Activated CD8-positive, alpha-beta memory T cell treated with anti-CD3 and anti-CD28 coated beads for 1 hour (primary cell): ENCODE measurements around the gene GALNT2.

ENCODE experiments used
- DNase-seq, 2 donors: peaks; one replicate each; pipeline ENCODE4 v3.0.0-alpha.2; 2020; ENCODE audit warnings: low read depth in 1 of 2; ENCODE audit errors: extremely low read depth in 1 of 2

GALNT2 gene

DNA sequence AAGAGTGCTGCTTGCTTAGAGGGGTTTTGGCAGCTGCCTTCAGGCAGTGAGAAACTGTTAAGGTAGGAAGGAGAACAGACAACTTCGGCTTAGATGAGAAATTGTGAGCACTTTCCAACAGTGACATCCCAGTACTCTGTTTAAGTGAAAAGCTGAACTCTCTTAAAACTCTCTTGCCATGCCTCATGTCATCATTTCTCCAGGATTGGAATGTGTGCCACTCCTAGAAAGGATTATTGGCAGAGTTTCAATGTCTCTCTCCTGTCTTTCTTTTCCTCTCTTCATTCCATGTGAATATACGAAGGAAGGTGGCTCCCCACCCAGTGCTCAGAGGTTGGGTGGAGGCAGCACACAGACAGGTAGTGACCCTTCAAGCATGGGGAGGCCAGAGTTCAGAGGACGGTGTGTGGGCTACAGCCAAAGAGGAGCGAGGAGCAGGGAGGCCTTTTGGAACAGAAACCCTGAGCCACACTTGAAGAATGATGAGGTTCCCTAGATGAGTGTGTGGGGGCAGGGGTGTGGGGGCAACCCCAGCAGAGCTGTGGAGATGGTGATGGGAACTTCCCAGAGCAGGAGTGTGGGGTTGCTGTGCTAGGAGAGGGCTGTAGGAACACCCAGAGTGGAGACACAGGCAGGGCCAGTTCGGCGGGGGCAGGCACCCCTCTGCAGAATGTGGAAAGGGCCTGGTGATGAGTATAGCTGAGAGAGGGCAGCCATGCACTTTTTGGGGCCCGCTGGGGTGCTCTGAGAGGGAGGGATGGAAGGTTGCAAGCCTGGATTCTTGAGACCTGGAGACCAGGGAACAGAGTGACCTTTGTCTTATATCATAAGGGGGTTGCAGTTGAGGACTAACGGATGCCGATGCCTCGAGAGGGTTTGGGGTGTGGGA lies 58.8 kb downstream of the GALNT2 start:
- no peak for DNase-seq

DNA sequence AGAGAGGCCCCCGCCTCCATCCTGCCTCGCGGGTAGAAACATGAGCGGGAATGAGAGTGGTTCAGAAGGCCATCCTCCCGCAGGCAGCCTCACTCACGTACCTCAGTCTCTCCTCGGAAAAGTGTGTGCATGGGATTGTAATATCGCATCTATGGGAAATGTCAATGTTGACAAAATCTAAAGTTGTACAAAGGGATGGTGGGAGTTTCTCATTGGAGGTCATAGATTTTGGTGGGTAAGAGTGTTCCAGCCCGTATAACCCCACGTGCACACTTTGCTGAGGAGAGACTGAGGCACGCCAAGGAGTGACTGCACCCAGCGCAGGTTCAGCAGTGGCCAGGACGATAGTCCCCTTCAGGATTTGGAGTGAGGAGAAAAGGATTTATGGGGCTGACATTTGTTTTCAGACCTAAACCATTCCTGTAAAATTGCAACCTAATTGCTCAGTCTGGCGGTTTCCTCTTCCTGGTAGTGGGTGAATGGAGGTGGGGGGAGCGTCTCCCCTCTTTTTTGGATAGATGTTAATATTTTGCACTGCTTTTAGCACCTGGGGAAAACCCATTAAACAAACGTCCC lies 59.6 kb downstream of the GALNT2 start:
- no peak for DNase-seq

DNA sequence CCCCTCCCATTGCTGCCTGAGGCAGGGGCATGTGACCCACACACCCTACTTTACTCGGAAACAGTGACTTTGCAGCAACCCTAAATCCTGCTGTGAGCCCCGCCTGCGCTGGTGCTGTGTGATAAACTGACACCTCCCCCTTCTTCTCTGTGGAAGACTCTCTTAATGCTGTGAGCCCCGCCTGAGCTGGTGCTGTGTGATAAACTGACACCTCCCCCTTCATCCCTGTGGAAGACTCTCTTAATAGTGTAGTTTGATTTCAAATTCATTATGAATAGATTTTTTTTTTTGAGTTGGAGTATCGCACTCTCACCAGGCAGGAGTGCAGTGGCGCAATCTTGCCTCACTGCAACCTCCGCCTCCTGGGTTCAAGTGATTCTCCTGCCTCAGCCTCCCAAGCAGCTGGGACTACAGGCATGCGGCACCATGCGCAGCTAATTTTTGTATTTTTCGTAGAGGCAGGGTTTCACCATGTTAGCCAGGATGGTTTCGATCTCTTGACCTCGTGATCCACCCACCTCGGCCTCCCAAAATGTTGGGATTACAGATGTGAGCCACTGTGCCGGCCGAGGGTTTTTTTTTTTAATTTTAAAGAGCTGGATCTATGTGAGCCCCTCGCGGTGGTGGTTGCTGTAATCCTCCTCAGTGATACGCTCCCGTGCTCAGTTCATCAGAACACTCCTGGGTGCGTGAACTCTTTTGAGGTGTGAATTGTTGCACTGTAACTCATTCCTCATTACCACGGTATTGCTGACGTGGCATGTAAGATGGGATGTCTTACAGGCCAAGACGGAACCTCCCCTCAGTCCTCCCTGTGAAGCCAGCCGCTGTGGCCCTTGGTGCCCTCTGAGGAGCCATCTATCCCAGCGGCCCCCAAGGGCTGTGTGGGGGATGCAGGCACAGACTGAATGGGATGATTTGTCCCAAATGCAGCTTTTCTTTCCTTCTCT lies 60.3 kb downstream of the GALNT2 start:
- DNase-seq, result no peak

DNA sequence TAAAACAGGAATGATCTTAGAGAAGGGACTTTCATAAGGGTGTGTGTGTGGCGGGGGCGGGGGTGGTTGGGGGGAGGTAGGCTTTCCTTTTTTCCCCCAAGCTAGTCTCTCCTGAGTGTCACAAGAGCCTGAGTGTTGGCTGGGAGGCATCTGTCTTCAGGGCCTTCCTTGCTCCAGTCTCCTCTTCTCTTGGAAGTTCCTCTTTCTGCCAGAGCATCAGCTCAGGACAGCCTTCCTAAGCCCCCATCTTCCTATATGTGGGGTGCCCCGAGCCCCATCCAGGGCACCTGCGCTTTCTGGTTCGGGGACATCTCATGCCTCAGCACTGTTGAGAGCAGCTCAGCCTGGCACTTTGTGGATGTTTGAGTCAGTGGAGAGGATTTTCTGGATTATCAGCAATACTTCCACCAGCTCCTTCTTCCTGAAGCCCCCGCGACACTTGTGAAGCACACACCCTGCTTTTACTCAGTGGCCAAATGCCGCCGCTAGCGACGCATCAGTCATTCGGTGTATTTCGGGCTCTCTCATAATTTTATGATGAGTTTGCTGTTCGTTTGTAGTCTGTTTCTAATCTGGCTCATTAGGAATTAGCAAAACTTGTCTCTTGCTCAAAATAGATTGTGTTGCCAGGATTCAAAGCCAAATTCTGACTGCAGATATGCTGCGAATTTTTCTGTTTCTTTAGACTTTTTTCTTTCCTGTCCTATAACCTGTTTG lies 61.7 kb downstream of the GALNT2 start:
- DNase-seq, result no peak

DNA sequence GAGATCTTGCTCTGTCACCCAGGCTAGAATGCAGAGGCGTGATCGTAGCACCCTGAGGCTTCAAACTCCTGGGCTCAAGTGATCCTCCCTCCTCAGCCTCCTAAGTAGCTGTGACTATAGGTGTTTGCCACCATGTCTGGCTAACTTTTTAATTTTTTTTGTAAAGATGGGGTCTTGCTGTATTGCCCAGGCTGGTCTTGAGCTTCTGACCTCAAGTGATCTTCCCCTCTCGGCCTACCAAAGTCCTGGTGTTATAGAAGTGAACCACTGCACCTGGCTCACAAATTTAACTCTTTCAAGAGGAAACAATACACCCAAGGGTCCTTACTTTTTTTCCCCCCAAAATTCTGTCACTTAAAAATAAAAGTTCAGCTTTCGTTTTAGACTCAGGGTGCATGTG lies 62.3 kb downstream of the GALNT2 start:
- DNase-seq, result no peak

DNA sequence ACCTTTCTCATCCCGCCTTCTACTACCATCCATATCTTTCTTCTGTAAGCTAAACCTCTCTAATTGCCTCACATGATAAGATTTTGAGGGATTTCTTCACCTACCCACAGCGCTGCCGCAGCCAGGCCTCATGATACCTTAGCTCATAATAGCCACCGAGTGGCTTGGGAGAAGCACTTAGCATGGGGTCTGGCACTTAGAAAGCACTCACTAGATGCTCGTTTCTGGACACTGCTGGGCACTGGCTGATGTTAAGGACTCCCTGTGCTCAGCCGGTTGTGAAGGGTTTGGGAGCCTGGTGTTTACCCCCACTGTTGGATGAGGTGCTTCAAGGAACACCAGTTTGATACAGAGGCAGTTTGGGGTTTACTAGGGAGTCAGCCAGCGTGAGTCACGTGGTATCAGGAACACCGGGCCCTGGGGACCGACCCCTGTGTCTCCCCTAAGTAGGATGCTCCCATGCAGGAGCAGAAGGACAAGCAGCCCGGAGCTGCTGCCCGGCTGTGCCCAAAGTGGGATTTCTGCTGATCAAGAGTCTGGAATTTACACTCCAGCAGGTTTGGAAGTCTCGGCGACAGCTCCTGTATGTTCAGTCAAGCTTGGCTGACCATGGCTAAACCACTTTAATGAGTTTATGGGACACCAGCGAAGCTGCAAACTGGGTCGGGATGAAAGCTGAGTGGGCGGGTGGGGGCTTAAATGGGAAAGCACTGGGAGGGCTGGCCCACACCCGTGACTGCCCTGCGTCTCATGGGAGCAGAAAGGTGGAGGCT lies 63.3 kb downstream of the GALNT2 start:
- no peak for DNase-seq

DNA sequence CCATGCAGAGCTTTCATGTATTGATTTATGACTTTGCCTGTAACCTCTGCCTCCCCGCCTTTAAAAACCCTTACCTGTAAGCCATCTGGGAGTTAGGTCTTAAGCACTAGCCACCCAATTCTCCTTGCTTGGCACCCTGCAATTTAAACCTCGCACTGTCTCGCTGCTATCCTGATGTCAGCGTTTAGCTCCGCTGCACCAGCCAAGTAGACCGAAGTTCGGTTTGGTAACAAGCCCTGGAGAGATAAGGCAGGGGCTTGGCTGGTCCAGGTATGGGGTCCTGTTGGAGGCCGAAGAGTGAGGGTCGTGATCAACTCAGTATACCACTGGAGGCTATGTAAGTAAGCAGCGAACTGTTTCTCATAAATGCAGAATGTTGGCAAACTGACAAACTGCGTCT lies 64.4 kb downstream of the GALNT2 start:
- no peak for DNase-seq

DNA sequence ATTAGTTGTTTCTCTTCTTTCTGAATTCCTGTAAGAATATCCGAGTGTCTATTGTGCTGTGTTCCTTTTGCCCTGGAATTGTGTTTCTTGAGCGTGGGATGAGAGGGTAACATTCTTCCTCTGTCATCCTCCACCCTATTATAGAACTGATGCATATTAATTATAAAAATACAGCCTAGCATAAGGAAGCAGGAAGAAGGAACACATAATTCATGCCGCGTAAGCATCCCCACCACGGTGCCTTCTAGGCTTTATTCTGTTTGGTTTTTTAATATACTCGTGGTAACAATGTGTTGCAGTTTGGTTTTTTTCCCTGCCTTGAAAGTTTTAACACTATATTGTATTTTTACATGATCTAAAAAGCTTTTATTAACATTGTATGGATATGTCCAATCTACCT lies 65.7 kb downstream of the GALNT2 start:
- no peak for DNase-seq

DNA sequence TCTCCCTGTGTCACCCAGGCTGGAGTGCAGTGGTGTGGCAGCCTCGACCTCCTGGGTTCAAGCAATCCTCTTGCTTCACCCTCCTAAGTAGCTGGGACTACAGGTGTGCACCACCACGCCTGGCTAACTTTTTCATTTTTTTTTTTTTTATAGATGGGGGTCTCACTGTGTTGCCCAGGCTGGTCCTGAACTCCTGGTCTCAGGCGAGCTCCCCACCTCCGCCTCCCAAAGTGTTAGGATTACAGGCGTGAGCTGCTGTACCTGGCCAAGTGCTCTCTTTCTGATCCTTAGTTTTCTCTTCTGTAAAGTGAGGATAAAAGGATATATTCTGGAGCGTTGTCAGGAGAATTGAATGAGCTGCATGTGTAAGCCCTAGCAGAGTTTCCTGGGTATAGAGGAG lies 68.7 kb downstream of the GALNT2 start:
- DNase-seq, result no peak

DNA sequence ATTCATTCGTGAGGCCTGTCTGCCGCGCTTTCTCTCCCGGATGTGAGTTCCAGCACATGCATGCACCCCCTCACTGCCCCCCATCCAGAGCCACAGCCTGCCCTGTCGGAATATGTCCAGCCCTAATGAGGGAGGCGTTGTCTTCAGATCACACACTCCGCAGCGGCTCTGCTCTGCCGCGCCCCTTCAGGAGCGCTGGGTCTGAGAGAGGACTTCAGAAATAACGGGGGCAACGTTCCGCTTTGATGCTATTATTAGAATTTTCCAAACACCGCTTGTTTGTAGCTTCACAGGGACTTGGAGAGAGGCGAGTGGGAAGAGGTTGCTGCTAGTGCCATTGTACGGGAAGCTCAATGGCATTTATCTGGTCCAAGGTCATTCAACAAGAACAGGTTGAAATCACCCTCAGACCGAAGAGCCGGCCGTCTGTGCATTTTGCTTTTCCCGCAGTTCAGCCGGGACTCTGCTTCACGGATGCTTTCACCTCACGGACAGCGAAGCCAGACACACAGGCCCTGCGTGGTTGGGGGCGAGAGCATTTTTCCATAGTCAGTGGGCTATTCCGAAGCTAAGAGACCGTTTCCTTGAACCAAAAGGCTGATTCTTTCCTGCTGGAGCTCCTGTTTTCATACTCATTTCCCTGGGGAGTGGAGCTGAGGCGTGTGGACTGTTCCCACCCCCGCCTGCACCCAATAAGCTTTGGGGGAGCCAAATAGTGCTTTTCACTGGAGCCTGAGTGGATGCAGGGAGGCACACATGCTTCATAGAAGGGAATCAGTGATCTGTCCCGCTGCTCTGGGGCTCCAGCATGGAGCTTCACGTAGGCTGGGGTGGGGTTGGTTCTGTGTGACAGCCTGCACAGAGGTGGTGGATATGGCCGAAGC lies 69.7 kb downstream of the GALNT2 start:
- no peak for DNase-seq

DNA sequence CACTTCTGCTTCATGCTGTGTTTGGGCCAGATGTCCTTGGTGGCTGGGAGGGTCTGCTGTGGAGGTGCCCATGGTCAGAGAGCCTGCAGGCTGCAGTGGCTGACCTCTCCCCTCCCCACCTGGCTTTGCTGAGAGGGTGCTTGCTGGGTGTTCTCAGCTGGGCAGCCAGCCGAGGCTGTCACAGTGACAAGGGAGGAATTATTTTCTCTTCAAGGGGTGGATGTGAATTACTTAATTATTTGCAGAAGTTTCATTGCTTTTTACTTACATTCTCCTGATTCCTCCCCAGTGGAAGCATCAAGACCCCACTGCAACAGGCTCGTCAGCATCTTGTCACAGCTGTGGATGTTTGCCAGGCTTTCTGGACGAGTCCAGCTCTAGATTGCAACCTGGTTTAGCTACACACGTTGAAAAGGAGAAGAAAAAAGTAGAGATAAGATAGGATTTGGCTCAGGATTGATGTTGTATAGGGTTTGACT lies 70.3 kb downstream of the GALNT2 start:
- no peak for DNase-seq

DNA sequence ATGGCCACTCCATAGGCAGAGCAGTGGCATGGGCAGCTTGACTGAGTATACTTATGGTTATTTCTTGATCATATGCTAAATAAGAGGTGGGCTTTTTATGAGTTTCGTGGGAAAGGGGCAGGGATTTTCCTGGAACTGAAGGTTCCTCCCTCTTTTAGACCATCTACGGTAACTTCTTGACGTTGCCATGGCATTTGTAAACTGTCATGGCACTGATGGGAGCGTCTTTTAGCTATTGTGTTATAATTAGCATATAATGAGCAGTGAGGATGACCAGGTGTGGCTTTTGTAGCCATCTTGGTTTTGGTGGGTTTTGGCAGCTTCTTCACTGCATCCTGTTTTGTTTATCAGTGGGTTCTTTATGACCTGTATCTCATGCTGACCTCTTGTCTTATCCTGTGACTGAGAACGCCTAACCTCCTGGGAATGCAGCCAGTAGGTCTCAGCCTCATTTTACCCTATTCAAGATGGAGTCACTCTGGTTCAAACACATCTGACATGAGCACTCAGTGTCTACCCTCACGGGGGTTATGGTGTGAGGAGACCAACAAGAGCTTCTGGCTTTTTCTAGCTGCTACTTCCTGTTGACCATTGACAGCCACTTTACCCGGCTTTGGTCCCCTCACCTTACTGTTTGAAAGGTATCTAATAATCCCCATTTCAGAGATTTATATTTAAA lies 71.7 kb downstream of the GALNT2 start:
- DNase-seq, result no peak

DNA sequence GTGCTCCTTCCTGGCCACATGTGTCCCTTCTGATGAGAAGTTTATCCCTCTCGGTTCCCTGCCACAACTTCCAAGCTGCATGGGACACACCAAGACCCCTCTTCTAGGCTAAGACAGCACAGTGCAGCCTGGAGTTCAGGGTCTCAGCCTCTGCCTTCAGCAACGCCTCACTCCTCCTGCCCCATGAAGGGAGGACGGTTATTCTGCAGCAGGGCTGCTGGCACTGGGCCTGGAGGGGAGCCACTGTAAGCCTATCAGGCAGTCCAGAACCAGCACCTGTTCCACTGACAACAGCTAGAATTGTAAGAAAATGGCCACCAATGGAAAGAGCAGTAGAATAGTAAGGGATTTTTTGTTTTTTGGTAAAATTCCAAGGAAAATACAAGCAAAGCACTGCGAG lies 72.3 kb downstream of the GALNT2 start:
- no peak for DNase-seq

DNA sequence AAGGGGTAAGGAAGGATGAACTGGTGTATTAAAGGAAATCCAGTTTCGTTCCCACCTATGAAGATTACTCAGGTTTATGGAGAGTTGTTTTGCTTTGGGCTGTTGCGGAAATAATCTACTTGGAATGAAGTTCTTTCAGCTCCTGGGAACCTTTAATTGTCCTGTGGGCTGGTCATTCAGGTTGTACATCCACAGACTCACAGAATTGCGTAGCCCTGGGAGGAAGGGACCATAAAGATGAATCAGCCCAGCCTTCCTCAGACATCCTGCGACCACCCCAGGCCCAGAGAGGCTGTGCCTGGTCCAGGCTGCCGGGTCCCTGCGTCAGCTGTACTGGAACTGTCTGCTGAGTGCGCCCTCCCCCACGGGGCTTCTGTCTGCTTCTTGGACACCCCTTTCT lies 72.7 kb downstream of the GALNT2 start:
- DNase-seq, result no peak

DNA sequence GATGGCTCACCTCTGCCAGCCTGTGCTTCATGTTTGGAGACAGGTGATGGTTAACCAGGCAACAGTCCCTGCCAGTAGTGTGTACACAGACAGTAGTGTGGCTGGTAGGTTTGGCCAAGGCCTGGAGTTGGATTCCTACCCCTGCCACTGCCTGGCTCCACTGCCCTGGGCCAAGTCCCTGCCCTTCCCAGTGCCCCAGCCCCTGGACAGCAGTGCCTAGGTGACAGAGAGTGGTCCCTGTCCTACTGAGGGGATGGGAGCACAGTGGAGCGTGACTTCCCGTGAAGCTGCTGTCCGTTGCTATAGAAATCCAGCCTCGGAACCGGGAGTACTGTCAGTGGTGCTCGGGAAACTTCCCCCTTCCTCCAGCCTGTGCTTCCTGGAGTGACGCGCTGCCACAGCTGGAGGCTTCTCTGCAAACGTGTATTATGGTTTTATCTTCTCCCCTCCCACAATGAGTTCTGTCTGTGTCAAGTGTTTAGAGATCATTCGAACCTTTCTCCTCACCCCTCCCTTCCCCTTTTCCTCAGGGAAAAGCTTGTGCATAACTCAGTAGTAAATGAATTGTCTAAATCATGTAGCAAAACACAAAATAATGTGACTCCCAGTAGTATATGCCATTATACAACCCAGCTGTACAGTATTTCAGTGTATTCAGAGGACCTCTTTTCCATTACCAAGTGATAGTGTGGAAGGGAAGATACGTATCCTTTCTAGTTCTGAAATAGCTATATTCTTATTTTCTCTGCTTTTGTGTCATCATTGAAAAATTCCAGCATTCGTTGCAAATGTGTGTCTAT lies 73.4 kb downstream of the GALNT2 start:
- DNase-seq, result no peak

DNA sequence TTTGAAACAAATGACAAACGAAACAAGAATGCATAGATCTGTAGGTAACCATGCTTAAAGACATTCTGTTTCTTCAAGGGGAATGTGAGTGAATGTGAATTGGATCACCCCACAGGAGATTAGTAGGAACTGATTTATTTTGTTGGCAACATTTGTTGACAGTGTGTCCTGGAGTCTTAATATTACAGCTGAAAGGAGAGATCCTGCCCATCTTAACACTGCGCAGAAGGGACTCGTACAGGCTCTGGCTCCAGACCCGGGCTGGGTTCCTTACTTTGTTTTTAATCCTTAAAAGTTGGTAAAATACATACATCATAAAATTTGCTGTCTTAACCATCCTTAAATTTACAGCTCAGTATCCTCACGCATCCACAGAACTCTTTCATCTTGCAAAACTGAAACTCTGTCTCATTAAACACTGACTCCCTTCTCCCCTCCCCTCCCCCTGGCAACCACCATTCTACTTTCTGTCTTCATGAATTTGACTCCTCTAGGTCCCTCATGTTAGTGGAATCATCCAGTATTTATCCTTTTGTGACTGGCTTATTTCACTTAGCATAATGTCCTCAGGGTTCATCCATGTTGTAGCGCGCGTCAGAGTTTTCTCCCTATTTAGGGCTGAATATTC lies 74.1 kb downstream of the GALNT2 start:
- no peak for DNase-seq
